ENCODE measurements around the gene RAB11B.

Gene RAB11B

DNA sequence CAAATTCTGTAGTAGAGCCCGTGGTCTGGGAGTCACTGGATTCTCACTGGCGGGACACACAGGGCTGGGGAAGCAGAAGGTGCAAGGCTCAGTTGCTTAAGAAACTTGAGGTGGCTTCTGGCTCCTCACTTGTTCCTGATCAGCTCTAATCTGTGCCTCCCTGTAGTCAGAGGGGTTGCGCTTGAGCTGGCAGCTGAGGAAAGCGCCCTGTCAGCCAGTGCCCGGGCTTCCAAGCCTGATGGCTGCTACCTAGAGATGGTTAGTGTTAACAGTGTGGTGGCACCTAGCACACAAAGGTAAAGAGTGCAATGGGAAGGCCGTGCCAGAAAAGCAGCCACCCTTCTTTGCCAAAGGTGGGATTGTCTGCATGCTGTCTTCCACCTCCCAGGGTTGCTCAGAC is 63.5 kb downstream of the RAB11B start:
- no peak overlapping the region for H3K4me3 ChIP-seq (ENCODE audit: control insufficient read depth, low read depth, low read length)
- DNase-seq (ENCODE audit: low read depth): no peak

More for the DNA sequence above, 63.5 kb downstream of the RAB11B start:
- TF ChIP-seq, protein P1, sequence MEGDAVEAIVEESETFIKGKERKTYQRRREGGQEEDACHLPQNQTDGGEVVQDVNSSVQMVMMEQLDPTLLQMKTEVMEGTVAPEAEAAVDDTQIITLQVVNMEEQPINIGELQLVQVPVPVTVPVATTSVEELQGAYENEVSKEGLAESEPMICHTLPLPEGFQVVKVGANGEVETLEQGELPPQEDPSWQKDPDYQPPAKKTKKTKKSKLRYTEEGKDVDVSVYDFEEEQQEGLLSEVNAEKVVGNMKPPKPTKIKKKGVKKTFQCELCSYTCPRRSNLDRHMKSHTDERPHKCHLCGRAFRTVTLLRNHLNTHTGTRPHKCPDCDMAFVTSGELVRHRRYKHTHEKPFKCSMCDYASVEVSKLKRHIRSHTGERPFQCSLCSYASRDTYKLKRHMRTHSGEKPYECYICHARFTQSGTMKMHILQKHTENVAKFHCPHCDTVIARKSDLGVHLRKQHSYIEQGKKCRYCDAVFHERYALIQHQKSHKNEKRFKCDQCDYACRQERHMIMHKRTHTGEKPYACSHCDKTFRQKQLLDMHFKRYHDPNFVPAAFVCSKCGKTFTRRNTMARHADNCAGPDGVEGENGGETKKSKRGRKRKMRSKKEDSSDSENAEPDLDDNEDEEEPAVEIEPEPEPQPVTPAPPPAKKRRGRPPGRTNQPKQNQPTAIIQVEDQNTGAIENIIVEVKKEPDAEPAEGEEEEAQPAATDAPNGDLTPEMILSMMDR (conservative IDR thresholded peaks at IDR 0.05; ENCODE audit: control insufficient read depth, insufficient read depth, low read depth, low read length): no peak
